ENCODE results near the gene PARD3. TPM values are rescaled to one million over a fixed set of nuclear protein-coding genes. Genes with fewer than 3 reads are reported as not detected.

Gene PARD3
- total and polyA plus RNA-seq, 7 donors: 20.2 to 84.4 (median 53.4) TPM

DNA sequence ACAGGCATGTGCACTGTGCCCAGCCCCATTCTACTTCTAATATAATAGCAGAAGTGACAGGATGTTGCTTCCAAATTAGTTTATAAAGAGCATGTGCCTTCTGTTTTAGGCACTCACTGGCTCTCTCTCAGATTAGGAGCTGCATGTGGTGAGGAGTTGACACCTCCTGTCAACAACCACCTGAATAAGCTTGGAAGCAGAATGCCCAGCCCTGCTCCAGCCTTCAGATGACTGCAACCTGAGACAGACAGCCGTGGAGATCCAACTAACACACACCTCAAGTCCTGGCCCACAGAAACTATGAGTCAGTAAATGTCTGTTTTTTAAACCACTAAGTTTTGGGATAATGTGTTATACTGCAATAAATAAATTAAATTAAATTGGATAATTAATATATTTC lies 54.5 kb downstream of the PARD3 start:
- no peaks in the 10 kb centered on the region for H3K9me3 ChIP-seq
- DNase-seq: peak; percentile 47 to 63

DNA sequence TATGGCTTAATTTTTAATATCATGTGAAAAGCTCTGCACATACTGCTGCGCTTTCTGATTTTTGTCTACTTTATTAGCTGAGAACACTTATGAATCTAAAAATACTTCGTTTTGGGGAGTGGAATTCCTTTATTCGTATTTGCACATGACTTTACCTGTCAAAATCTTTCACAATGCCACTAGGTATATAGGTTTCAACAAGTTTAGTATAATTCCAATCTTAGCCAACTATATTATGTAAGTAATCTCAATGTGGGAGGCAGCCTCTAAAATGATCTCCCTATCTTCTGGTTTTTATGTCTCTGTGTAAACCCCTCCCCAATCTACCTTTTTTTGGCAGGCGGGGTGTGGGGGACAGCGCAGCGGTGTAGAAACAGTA lies 55.3 kb downstream of the PARD3 start:
- 65 to 84% (median 80%) methylated on average over 6 of the region's 6 CpGs for WGBS, 3 donors
- H3K4me3 ChIP-seq: no peak overlapping the region
- H3K27me3 ChIP-seq (ENCODE audit: insufficient read depth in 3 of 3, low read length in 2 of 3): no peaks in the 10 kb centered on the region
- DNase-seq (no peak), ATAC-seq (no peak)
- no peaks in the 10 kb centered on the region for H3K9me3 ChIP-seq
- no peaks in the 10 kb centered on the region for H3K36me3 ChIP-seq (ENCODE audit: insufficient read depth in 1 of 2, low read depth in 1 of 2)
- peaks cover 74% of the 10 kb centered on the region for H3K4me1 ChIP-seq
- TF ChIP-seq, protein P1, sequence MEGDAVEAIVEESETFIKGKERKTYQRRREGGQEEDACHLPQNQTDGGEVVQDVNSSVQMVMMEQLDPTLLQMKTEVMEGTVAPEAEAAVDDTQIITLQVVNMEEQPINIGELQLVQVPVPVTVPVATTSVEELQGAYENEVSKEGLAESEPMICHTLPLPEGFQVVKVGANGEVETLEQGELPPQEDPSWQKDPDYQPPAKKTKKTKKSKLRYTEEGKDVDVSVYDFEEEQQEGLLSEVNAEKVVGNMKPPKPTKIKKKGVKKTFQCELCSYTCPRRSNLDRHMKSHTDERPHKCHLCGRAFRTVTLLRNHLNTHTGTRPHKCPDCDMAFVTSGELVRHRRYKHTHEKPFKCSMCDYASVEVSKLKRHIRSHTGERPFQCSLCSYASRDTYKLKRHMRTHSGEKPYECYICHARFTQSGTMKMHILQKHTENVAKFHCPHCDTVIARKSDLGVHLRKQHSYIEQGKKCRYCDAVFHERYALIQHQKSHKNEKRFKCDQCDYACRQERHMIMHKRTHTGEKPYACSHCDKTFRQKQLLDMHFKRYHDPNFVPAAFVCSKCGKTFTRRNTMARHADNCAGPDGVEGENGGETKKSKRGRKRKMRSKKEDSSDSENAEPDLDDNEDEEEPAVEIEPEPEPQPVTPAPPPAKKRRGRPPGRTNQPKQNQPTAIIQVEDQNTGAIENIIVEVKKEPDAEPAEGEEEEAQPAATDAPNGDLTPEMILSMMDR (IDR thresholded peaks at IDR 0.05): no peak
- intact Hi-C loops (cut with DNase I): no loop called here
- peak overlapping the region; percentile 83 for H3K27ac ChIP-seq

More for the DNA sequence above, 54.5 kb downstream of the PARD3 start:
- Histone ChIP-seq H3K27ac (peak overlapping the region; percentile 83), H3K4me3 (no peak overlapping the region), H3K4me1 (peaks cover 71% of the 10 kb centered on the region), H3K27me3 (ENCODE audit: insufficient read depth in 3 of 3, low read length in 2 of 3) (no peaks in the 10 kb centered on the region), H3K36me3 (ENCODE audit: insufficient read depth in 1 of 2, low read depth in 1 of 2) (no peaks in the 10 kb centered on the region)
- TF ChIP-seq, protein P1 (IDR thresholded peaks at IDR 0.05): no peak
- ATAC-seq: peak; percentile 92 to 98 (median 94)
- 33 to 53% (median 35%) methylated on average over 1 of the region's 1 CpG for WGBS, 3 donors
- intact Hi-C loops (cut with DNase I): no loop called here

DNA sequence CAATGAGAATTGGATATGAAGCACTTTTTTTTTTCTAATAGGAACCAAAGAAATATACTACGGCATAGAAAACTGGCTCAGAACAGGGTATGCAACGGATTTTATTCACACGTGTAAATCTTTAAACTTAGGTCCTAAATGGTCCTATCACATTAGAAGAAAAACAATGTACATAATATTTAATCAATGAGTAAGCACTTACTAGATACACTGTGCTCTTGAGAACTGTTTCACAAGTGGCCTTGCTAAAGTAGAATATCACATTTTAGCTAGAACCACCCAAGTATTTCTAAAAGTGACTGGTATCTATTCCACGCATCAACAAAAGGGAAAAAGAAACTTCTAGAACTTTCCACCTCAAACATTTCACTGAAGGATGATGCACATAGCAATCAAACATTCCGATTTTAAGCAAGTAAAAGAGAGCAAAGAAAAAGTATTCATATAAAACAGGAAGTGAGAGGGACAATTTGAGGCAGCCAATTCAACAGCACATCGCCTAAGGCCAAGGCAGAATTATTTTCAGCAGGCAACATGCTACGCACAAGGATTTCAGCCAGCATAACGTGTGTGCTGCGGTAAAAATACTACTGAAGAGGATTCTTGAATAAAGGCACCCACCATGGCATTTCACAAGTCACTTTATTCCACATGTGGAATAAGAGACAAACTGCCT lies 55.8 kb downstream of the PARD3 start:
- Histone ChIP-seq H3K27ac (peak overlapping the region; percentile 83), H3K4me1 (peaks cover 73% of the 10 kb centered on the region), H3K27me3 (ENCODE audit: insufficient read depth in 3 of 3, low read length in 2 of 3) (no peaks in the 10 kb centered on the region)

DNA sequence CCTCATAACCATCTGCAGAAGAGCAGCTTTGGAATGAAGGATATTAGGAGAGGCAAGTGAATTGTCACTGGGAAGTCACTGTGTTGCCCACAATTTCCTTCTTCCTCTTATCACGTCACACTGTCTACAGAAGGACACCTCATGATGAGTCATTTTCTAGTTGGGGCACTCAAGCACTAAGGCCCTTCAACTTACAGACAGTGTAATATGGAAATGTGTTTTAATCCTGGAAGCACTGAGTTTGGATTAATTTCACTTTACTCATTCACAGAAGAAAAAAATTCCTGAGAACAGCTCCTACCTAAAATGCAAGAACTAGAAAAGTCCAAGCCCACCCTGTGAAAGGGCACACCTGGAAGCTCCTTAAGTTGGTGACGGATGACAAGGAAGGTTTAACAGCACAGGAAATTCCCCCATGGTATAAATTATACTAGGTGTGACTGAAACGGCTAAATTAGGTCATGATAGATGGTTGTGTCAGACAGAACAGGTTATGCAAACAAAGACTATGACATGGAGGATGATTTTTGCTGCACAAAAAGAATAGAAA lies 56.6 kb downstream of the PARD3 start:
- TF ChIP-seq, protein P1 (IDR thresholded peaks at IDR 0.05): no peak
- 56 to 60% (median 58%) methylated on average over 3 of the region's 3 CpGs for WGBS, 3 donors
- Histone ChIP-seq H3K4me3 (no peak overlapping the region), H3K4me1 (peaks cover 73% of the 10 kb centered on the region), H3K9me3 (no peaks in the 10 kb centered on the region), H3K36me3 (ENCODE audit: insufficient read depth in 1 of 2, low read depth in 1 of 2) (no peaks in the 10 kb centered on the region), H3K27me3 (ENCODE audit: insufficient read depth in 3 of 3, low read length in 2 of 3) (no peaks in the 10 kb centered on the region), H3K27ac (peak overlapping the region; percentile 7)
- intact Hi-C loops (cut with DNase I): no loop called here
- no peak for DNase-seq
- peak; percentile 42 to 62 (median 50) for ATAC-seq

More for the DNA sequence above, 55.8 kb downstream of the PARD3 start:
- H3K9me3 ChIP-seq: no peaks in the 10 kb centered on the region
- no peak for DNase-seq
- 64 to 81% (median 69%) methylated on average over 9 of the region's 9 CpGs for WGBS, 3 donors
- H3K36me3 ChIP-seq (ENCODE audit: insufficient read depth in 1 of 2, low read depth in 1 of 2): no peaks in the 10 kb centered on the region
- no peak for ATAC-seq
- TF ChIP-seq, protein P1 (IDR thresholded peaks at IDR 0.05): no peak
- no peak overlapping the region for H3K4me3 ChIP-seq
- intact Hi-C loops (cut with DNase I): no loop called here
